DND-41 (cell line): Measurements from ENCODE around the gene NDUFV2.

Experiments used
- ATAC-seq: fragments of 200-7000 bp; cut with Tn5 transposase; 3 replicates; pipeline ENCODE4 v1.9.1; 2021; ENCODE audit warnings: low read depth; ENCODE audit not compliant: insufficient read depth
- DNase-seq: peaks from one replicate; pipeline ENCODE4 v3.0.0-alpha.2; 2020
- H2AFZ ChIP-seq: 2 replicates; pipeline ENCODE4 v1.6.0; 2012; ENCODE audit warnings: low read depth, low read length
- H3K27ac ChIP-seq: 2 replicates; pipeline ENCODE4 v1.5.1; 2012; ENCODE audit warnings: low read length, inconsistent platforms
- H3K27me3 ChIP-seq: fragments of 200-600 bp; sonication (generic); 2 replicates; pipeline ENCODE4 v1.6.0; 2012; ENCODE audit warnings: low read length, mild to moderate bottlenecking, inconsistent platforms; ENCODE audit not compliant: insufficient read depth, poor library complexity
- H3K36me3 ChIP-seq: 2 replicates; pipeline ENCODE4 v1.5.1; 2012; ENCODE audit warnings: low read length, inconsistent platforms; ENCODE audit not compliant: insufficient read depth
- H3K4me1 ChIP-seq: 2 replicates; pipeline ENCODE4 v1.5.1; 2012; ENCODE audit warnings: mild to moderate bottlenecking, low read length; ENCODE audit not compliant: insufficient read depth
- H3K4me2 ChIP-seq: 2 replicates; pipeline ENCODE4 v1.6.0; 2012; ENCODE audit warnings: mild to moderate bottlenecking, moderate library complexity, low read length, inconsistent platforms; ENCODE audit not compliant: insufficient read depth
- H3K4me3 ChIP-seq, 2 experiments: fragments of 200-600 bp in 1 of 2; shearing (Covaris generic) in 1 of 2; 2 replicates each; pipeline ENCODE4 v1.5.1; 2012 to 2016; ENCODE audit warnings: inconsistent platforms in 2 of 2, low read length in 2 of 2, mild to moderate bottlenecking in 2 of 2, low read depth in 1 of 2, moderate library complexity in 1 of 2
- H3K79me2 ChIP-seq: 2 replicates; pipeline ENCODE4 v1.6.0; 2012; ENCODE audit warnings: low read length, inconsistent platforms; ENCODE audit not compliant: insufficient read depth
- H3K9ac ChIP-seq: 2 replicates; pipeline ENCODE4 v1.6.0; 2012; ENCODE audit warnings: low read depth, mild to moderate bottlenecking, inconsistent platforms, low read length, moderate library complexity
- H3K9me3 ChIP-seq: 2 replicates; pipeline ENCODE4 v1.5.1; 2012; ENCODE audit warnings: low read length, moderate library complexity, mild to moderate bottlenecking, inconsistent platforms; ENCODE audit not compliant: insufficient read depth, severe bottlenecking
- H4K20me1 ChIP-seq: 2 replicates; pipeline ENCODE4 v1.6.0; 2012; ENCODE audit warnings: low read length; ENCODE audit not compliant: insufficient read depth
- CTCF ChIP-seq: IDR thresholded peaks from 2 replicates; pipeline ENCODE4 v1.5.1; 2012; ENCODE audit warnings: borderline replicate concordance, low read length, moderate library complexity, mild to moderate bottlenecking; ENCODE audit not compliant: poor library complexity, severe bottlenecking; ENCODE audit errors: extremely low read depth
- EZH2 ChIP-seq: IDR thresholded peaks from 3 replicates; pipeline ENCODE4 v1.6.1; 2012; ENCODE audit warnings: borderline replicate concordance, low read depth, mild to moderate bottlenecking, moderate library complexity, low read length, inconsistent platforms; ENCODE audit not compliant: severe bottlenecking

NDUFV2 gene

GRCh38 chr18:9086015-9086414, 16.5 kb upstream of the NDUFV2 start:
- Histone ChIP-seq H4K20me1 (no peaks in the 10 kb centered on the region), H3K27ac (no peak overlapping the region), H3K27me3 (peaks cover 3% of the 10 kb centered on the region), H3K4me1 (no peaks in the 10 kb centered on the region), H3K4me2 (no peak overlapping the region), H2AFZ (no peak overlapping the region), H3K36me3 (no peaks in the 10 kb centered on the region), H3K79me2 (no peaks in the 10 kb centered on the region), H3K4me3 (no peak overlapping the region), H3K9me3 (no peaks in the 10 kb centered on the region), H3K9ac (no peak overlapping the region)
- no peak for ATAC-seq
- DNase-seq, result no peak
- TF ChIP-seq CTCF (no peak), EZH2 (no peak)

GRCh38 chr18:9086624-9087023, 15.9 kb upstream of the NDUFV2 start:
- no peak overlapping the region for H2AFZ ChIP-seq
- DNase-seq, result no peak

GRCh38 chr18:9087144-9087543, 15.4 kb upstream of the NDUFV2 start:
- Histone ChIP-seq H3K79me2 (no peaks in the 10 kb centered on the region), H3K4me1 (no peaks in the 10 kb centered on the region), H2AFZ (no peak overlapping the region), H3K27ac (no peak overlapping the region), H4K20me1 (no peaks in the 10 kb centered on the region), H3K9me3 (no peaks in the 10 kb centered on the region), H3K27me3 (peaks cover 3% of the 10 kb centered on the region), H3K9ac (no peak overlapping the region), H3K4me2 (no peak overlapping the region), H3K4me3 (no peak overlapping the region), H3K36me3 (no peaks in the 10 kb centered on the region)
- ATAC-seq (no peak), DNase-seq (no peak)
- TF ChIP-seq EZH2 (no peak), CTCF (no peak)

More at GRCh38 chr18:9086624-9087023, 15.9 kb upstream of the NDUFV2 start:
- Histone ChIP-seq H3K79me2 (no peaks in the 10 kb centered on the region), H3K27me3 (peaks cover 3% of the 10 kb centered on the region), H3K4me2 (no peak overlapping the region), H3K27ac (no peak overlapping the region), H3K36me3 (no peaks in the 10 kb centered on the region), H3K9me3 (no peaks in the 10 kb centered on the region), H3K4me3 (no peak overlapping the region), H4K20me1 (no peaks in the 10 kb centered on the region), H3K9ac (no peak overlapping the region), H3K4me1 (no peaks in the 10 kb centered on the region)
- TF ChIP-seq EZH2 (no peak), CTCF (no peak)
- no peak for ATAC-seq

- no peak for DNase-seq
Observed at GRCh38 chr18:9088252-9088651, 14.2 kb upstream of the NDUFV2 start.

More at GRCh38 chr18:9088252-9088651, 14.2 kb upstream of the NDUFV2 start:
- Histone ChIP-seq H3K79me2 (no peaks in the 10 kb centered on the region), H3K9me3 (no peaks in the 10 kb centered on the region), H3K27me3 (no peaks in the 10 kb centered on the region), H2AFZ (no peak overlapping the region), H3K27ac (no peak overlapping the region), H3K9ac (no peak overlapping the region), H3K4me3 (no peak overlapping the region), H3K4me2 (no peak overlapping the region), H3K4me1 (no peaks in the 10 kb centered on the region), H4K20me1 (no peaks in the 10 kb centered on the region), H3K36me3 (no peaks in the 10 kb centered on the region)
- TF ChIP-seq EZH2, result no peak
- TF ChIP-seq CTCF, result no peak
- ATAC-seq, result no peak
